ENCODE data around the gene SPPL2B.

SPPL2B gene

GRCh38 chr19:2290441-2291184 is 37.9 kb upstream of the SPPL2B start:
- DNase-seq (ENCODE audit: extremely low read depth, low read depth) = no peak
- 0 out of 2 replicates have a peak overlapping the region, but pooled peaks have one; percentile 9 for H3K4me3 ChIP-seq (replicated peaks; ENCODE audit: low read depth, low read length)
- no peak for TF ChIP-seq CTCF (IDR thresholded peaks at IDR 0.05; ENCODE audit: low read depth, low read length, missing control alignments)

GRCh38 chr19:2291185-2291751 is 37.2 kb upstream of the SPPL2B start:
- no peak for TF ChIP-seq CTCF (IDR thresholded peaks at IDR 0.05; ENCODE audit: low read depth, low read length, missing control alignments)
- no peak for DNase-seq (ENCODE audit: extremely low read depth, low read depth)
- 0 out of 2 replicates have a peak overlapping the region, but pooled peaks have one; percentile 9 for H3K4me3 ChIP-seq (replicated peaks; ENCODE audit: low read depth, low read length)

- H3K4me3 ChIP-seq (replicated peaks; ENCODE audit: low read depth, low read length) = no peak overlapping the region
- TF ChIP-seq CTCF (IDR thresholded peaks at IDR 0.05; ENCODE audit: low read depth, low read length, missing control alignments) = no peak
- DNase-seq (ENCODE audit: extremely low read depth, low read depth) = peak; percentile 56
These were observed 33.7 kb upstream of the SPPL2B start for GRCh38 chr19:2294687-2295335.

GRCh38 chr19:2296141-2296540 is 32.3 kb upstream of the SPPL2B start:
- TF ChIP-seq CTCF (IDR thresholded peaks at IDR 0.05; ENCODE audit: low read depth, low read length, missing control alignments) = no peak
- H3K4me3 ChIP-seq (replicated peaks; ENCODE audit: low read depth, low read length) = no peak overlapping the region
- DNase-seq (ENCODE audit: extremely low read depth, low read depth) = no peak

GRCh38 chr19:2300533-2300932 is 28.0 kb upstream of the SPPL2B start:
- no peak for TF ChIP-seq CTCF (IDR thresholded peaks at IDR 0.05; ENCODE audit: low read depth, low read length, missing control alignments)
- no peak overlapping the region for H3K4me3 ChIP-seq (replicated peaks; ENCODE audit: low read depth, low read length)
- DNase-seq (ENCODE audit: extremely low read depth, low read depth) = no peak

- no peak for DNase-seq (ENCODE audit: extremely low read depth, low read depth)
- H3K4me3 ChIP-seq (replicated peaks; ENCODE audit: low read depth, low read length) = no peak overlapping the region
- no peak for TF ChIP-seq CTCF (IDR thresholded peaks at IDR 0.05; ENCODE audit: low read depth, low read length, missing control alignments)
These were observed 25.9 kb upstream of the SPPL2B start for GRCh38 chr19:2302319-2303210.

Data from HFF-Myc (cell line).